Measurements from ENCODE around the gene RRAS2. TPM values are rescaled to one million over a fixed set of nuclear protein-coding genes. Genes with fewer than 3 reads are reported as not detected.

The RRAS2 gene
- total and polyA plus RNA-seq, 9 of the 15 experiments (the other 6 are each of a cell fraction or from before 2014, with no cell fraction given) = 9.4 to 47.5 (median 37.6) TPM

DNA sequence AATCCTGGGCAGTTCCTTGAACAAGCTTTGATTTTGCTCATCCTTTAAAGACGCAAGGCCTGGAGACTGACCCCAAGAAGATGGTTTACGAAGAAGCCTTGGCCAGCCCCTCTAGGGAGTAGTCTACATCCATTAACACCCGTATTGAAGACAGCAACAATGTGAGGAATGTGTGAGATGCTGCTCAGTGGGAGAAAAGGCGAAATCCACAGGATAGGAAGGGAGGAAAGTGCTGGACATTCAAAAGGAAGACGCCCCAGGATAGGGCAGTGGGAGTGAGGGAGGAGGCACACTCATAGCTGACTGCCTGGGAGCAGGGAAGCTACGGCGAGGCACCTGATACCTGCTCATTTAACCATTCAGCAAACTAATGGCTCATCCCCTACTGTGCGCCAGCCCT is 114.1 kb downstream of the RRAS2 start:
- Histone ChIP-seq H3K9ac (ENCODE audit: insufficient read depth in 1 of 2, low read depth in 2 of 2, low read length in 2 of 2) (no peak overlapping the region), H3K4me2 (ENCODE audit: insufficient read depth, low read length) (no peak overlapping the region), H2AFZ (ENCODE audit: low read depth, low read length) (no peak overlapping the region), H3K9me1 (ENCODE audit: control insufficient read depth, insufficient read depth, low read length) (no peaks in the 10 kb centered on the region), H3K4me3 (no peak overlapping the region), H3K79me2 (ENCODE audit: control insufficient read depth, insufficient read depth, low read length) (no peaks in the 10 kb centered on the region), H3K27ac (ENCODE audit: extremely low read depth, low read depth, low read length) (no peak overlapping the region), H3K9me3 (replicated peaks; ENCODE audit: control insufficient read depth, insufficient read depth, low read depth, low read length) (no peaks in the 10 kb centered on the region), H3K27me3 (ENCODE audit: control insufficient read depth in 2 of 2, insufficient read depth in 2 of 2, low read length in 2 of 2) (peaks cover 0 to 41% of the 10 kb centered on the region in 2 experiments; a peak in 2 of 5 replicates), H3K4me1 (replicated peaks in 1 of 2; ENCODE audit: control insufficient read depth in 2 of 2, insufficient read depth in 2 of 2, low read length in 2 of 2) (no peaks in the 10 kb centered on the region), H4K20me1 (replicated peaks; ENCODE audit: control insufficient read depth, insufficient read depth, low read length) (no peaks in the 10 kb centered on the region; the same call in none of the 2 replicates), H3K36me3 (ENCODE audit: control insufficient read depth, insufficient read depth, low read length) (no peaks in the 10 kb centered on the region)
- no TSS peak for BruUV-seq (replicated peaks)
- in situ Hi-C loops (cut with MboI) (loop anchor here (5.0 to 10.0 kb wide), 2 partner anchors 290 to 473 kb away; no protein-coding TSS in a partner anchor), intact Hi-C loops (cut with micrococcal nuclease) (no loop called here)
- no peak for TF ChIP-seq LEF1 (IDR thresholded peaks at IDR 0.05)
- TF ChIP-seq ZNF324 (CRISPR knock-in tag; IDR thresholded peaks at IDR 0.05) = no peak
- DNase-seq (ENCODE audit: extremely low read depth in 1 of 4, low spot score in 3 of 4) = no peak
- ChIA-PET POLR2A (interaction anchor here (0.7 kb wide), 1 partner anchor 8 kb away, joined by 3 read pairs; no protein-coding TSS in a partner anchor), CTCF (ENCODE audit: low intra/inter-chr PET ratio) (no interaction called here)
- 2% methylated on average over 7 of the region's 8 CpGs for WGBS (ENCODE audit: insufficient coverage, low coverage, missing lambda C conversion rate)
- no peak for FAIRE-seq
- no peak for ATAC-seq

DNA sequence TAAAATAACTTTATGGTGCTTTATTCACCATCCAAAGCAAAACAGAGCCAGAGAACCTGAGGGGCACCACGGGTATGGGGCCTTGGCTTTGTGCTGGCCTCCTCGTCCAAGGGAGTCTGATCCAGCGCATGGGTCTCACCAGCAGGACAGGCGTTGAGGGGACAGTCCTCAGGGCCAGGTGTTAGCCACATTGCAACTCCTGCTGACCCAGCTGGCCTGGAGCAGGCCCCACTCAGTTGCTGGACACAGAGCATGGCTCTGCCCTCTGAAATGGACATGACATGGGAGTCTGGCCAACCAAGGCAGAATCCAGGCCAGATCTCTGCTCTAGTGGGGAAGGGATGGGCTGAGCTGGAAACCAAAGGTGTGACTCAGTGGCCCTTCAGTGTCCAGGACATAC is 116.2 kb downstream of the RRAS2 start:
- H3K36me3 ChIP-seq (ENCODE audit: control insufficient read depth, insufficient read depth, low read length) = no peaks in the 10 kb centered on the region
- H3K4me1 ChIP-seq (replicated peaks in 1 of 2; ENCODE audit: control insufficient read depth in 2 of 2, insufficient read depth in 2 of 2, low read length in 2 of 2) = no peaks in the 10 kb centered on the region
- no peaks in the 10 kb centered on the region for H3K9me3 ChIP-seq (replicated peaks; ENCODE audit: control insufficient read depth, insufficient read depth, low read depth, low read length)
- FAIRE-seq = no peak
- in situ Hi-C loops (cut with MboI) (loop anchor here (10.0 kb wide), 1 partner anchor 288 kb away; no protein-coding TSS in a partner anchor), intact Hi-C loops (cut with micrococcal nuclease) (no loop called here)
- H2AFZ ChIP-seq (ENCODE audit: low read depth, low read length) = no peak overlapping the region
- peaks cover 0 to 36% of the 10 kb centered on the region in 2 experiments; a peak in 3 of 5 replicates for H3K27me3 ChIP-seq (ENCODE audit: control insufficient read depth in 2 of 2, insufficient read depth in 2 of 2, low read length in 2 of 2)
- no peak overlapping the region for H3K4me3 ChIP-seq
- no peak for DNase-seq (ENCODE audit: extremely low read depth in 1 of 4, low spot score in 3 of 4)
- ChIA-PET POLR2A (interaction anchor here (0.6 kb wide), 1 partner anchor 598 kb away, joined by 3 read pairs; no protein-coding TSS in a partner anchor), CTCF (ENCODE audit: low intra/inter-chr PET ratio) (no interaction called here)
- H3K4me2 ChIP-seq (ENCODE audit: insufficient read depth, low read length) = no peak overlapping the region
- no peaks in the 10 kb centered on the region for H3K79me2 ChIP-seq (ENCODE audit: control insufficient read depth, insufficient read depth, low read length)
- H4K20me1 ChIP-seq (replicated peaks; ENCODE audit: control insufficient read depth, insufficient read depth, low read length) = no peaks in the 10 kb centered on the region; the same call in none of the 2 replicates
- TF ChIP-seq SAFB2 (IDR thresholded peaks at IDR 0.05; ENCODE audit: borderline replicate concordance, low read depth, low read length, severe bottlenecking) (no peak), GATAD2A (IDR thresholded peaks at IDR 0.05) (no peak), ZNF586 (CRISPR knock-in tag; conservative IDR thresholded peaks at IDR 0.05) (no peak), KLF1 (tag; IDR thresholded peaks at IDR 0.05) (no peak), ZNF75A (CRISPR knock-in tag; IDR thresholded peaks at IDR 0.05) (no peak), ZNF77 (CRISPR knock-in tag; IDR thresholded peaks at IDR 0.05) (no peak), MCM3 (IDR thresholded peaks at IDR 0.05) (no peak), TEAD1 (CRISPR knock-in tag; IDR thresholded peaks at IDR 0.05) (no peak)
- TF ChIP-seq, protein P1, sequence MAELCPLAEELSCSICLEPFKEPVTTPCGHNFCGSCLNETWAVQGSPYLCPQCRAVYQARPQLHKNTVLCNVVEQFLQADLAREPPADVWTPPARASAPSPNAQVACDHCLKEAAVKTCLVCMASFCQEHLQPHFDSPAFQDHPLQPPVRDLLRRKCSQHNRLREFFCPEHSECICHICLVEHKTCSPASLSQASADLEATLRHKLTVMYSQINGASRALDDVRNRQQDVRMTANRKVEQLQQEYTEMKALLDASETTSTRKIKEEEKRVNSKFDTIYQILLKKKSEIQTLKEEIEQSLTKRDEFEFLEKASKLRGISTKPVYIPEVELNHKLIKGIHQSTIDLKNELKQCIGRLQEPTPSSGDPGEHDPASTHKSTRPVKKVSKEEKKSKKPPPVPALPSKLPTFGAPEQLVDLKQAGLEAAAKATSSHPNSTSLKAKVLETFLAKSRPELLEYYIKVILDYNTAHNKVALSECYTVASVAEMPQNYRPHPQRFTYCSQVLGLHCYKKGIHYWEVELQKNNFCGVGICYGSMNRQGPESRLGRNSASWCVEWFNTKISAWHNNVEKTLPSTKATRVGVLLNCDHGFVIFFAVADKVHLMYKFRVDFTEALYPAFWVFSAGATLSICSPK (IDR thresholded peaks at IDR 0.05; ENCODE audit: borderline replicate concordance) = no peak
- no peak for ATAC-seq
- 2% methylated on average over 4 of the region's 4 CpGs for WGBS (ENCODE audit: insufficient coverage, low coverage, missing lambda C conversion rate)
- H3K9me1 ChIP-seq (ENCODE audit: control insufficient read depth, insufficient read depth, low read length) = no peaks in the 10 kb centered on the region
- BruUV-seq (replicated peaks) = no TSS peak
- no peak overlapping the region for H3K9ac ChIP-seq (ENCODE audit: insufficient read depth in 1 of 2, low read depth in 2 of 2, low read length in 2 of 2)
- H3K27ac ChIP-seq (ENCODE audit: extremely low read depth, low read depth, low read length) = no peak overlapping the region
